ENCODE results near the gene C3orf85.
"Not testable (repeated sequence)": the region's sequence is repeated elsewhere in the genome, so short reads cannot be mapped to it uniquely, and the experiment has no call there.

Gene C3orf85, protein sequence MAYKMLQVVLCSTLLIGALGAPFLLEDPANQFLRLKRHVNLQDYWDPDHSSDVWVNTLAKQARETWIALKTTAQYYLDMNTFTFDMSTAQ

DNA sequence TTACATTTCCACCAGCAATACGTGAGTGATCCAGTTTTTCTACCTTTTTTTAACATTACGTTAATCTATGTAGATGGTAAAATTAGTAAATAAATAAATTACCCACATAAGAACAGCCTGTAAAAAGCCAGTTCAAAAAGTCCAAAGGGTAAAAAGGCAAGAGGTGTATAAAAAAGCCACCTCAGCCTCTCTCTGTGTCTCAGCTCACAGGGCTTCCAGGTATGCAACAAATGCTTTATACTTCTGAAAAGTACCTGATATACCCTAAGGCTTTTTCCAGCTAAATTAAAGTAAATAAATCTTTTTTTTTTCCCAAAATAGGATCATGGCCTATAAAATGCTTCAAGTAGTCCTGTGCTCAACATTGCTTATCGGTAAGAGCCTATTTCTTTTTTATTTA, at the start of gene C3orf85:
C3orf85 (plus strand) TSS at position 197 of the 400 bp plus-strand sequence; CDS start at position 326, 129 bp downstream.
- no peak for DNase-seq (ENCODE audit: low read depth)

DNA sequence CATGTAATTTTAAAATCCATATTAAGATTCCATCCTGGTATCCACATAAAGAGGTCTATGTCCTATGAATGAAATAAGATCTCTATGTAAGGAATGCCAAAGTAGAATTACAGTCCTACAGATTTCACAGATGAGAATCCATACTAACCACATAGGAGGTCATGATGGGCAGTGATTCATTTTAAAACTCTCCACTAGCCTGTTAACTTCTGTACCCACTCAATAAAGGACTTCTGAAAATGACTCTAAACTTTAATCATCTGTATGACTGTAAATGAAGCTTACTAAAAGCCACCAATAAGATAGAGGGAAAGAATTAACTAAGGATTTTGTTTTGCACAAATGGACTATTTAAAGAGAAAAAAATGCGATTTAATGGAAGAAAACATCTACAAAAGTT, 47.3 kb upstream of the C3orf85 start:
- DNase-seq (ENCODE audit: low read depth) = no peak

DNA sequence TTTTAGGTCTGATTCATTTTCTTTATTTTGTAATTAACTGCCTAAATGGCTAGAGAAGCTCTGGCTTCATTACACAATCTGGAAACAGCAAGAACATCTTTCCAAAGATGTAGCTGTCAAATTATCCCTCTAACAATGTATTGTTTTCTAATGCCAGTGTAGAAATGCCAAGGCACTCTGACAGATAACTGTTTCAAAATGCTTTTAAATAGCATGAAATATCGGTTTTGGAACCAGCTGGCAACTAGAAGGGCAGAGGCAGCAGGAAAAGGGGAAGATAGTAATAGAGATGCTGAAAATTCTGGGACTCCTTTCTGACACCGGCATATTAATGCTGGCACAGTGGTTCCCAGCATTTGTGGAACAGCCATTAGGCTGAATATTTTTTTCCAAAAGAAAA, 44.7 kb upstream of the C3orf85 start:
- DNase-seq (ENCODE audit: low read depth) = no peak

DNA sequence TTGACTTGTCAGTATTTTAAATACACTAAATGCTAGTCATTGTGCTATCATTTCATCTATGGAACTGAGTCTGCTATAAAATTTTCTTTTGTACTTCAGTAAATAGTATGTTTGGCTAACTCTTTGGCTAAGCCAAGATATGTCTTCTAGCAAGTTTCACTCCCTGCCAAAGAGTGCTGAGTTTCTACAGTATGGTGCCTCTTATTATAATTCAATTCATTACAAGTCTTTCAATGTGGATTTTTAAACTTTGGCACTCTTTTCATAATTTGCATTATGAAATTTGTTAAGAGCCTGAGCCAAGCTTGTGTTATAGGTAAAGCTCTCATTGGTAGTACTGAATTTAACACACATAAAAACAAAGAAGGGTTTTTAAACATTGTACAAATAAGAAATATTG, 43.0 kb upstream of the C3orf85 start:
- DNase-seq (ENCODE audit: low read depth) = no peak

DNA sequence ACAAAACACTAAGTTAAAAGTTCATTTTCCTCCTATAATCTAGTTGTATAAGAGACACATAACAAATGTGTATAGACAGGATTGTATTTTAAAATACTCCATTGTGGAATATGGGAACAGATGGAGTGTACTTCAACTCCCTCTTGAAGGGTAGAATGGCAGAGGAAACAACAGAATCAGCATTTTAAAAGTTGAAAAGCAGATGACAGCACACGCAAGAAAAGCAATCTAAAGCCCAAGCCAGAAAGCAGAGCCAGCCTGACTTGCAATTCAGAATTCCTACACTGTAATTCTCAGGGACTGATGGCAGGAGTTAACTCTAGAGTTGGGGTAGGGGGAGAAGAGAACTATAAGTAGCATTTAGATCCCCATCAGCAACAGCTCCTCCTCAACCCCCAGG, 41.4 kb upstream of the C3orf85 start:
- DNase-seq (ENCODE audit: low read depth) = no peak

DNA sequence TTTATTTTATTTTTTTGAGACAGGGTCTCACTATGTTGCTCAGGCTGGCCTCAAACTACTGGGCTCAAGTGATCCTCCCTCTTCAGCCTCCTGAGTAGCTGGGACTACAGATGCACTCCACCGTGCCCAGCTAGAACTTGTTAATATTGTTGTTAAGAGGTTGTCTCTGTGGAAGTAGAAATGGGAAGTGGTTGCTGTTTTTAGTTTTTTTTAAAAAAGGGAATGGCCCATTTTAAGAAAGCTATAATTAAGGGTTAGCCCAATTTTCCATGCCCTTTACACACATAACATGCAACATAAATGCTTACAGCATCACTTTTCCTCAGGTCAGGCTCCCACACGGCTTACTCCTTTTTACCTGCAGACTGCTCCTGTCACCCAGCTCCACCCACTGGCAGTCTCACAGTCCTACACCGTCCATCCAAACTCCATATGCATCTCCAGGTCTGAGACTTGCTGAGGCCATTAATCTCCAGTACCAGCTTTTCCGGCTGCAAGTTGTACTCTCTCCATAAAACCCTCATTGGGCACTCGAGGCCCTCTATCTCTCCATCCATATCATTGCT, 38.4 kb upstream of the C3orf85 start:
- DNase-seq (ENCODE audit: low read depth) = no peak

DNA sequence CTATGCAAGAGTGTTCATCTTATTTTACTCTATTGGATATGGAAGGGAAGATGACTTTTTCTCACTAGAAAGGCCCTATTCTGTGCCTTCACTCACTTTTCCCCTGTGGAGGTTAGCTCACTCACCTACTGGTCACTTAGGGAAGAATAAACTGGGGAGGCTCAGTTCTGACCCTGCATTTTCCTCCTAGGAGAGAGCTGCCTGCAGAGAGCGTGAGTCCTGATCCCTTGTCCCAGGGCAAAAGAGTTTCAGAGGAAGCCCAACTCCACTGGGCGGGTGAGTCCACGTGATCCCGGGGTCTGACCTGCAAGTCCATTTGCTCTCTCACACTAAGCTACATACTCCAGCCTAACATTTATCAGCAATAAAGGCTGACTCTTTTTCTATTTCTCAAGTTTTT, 26.9 kb upstream of the C3orf85 start:
- no peak for DNase-seq (ENCODE audit: low read depth)

DNA sequence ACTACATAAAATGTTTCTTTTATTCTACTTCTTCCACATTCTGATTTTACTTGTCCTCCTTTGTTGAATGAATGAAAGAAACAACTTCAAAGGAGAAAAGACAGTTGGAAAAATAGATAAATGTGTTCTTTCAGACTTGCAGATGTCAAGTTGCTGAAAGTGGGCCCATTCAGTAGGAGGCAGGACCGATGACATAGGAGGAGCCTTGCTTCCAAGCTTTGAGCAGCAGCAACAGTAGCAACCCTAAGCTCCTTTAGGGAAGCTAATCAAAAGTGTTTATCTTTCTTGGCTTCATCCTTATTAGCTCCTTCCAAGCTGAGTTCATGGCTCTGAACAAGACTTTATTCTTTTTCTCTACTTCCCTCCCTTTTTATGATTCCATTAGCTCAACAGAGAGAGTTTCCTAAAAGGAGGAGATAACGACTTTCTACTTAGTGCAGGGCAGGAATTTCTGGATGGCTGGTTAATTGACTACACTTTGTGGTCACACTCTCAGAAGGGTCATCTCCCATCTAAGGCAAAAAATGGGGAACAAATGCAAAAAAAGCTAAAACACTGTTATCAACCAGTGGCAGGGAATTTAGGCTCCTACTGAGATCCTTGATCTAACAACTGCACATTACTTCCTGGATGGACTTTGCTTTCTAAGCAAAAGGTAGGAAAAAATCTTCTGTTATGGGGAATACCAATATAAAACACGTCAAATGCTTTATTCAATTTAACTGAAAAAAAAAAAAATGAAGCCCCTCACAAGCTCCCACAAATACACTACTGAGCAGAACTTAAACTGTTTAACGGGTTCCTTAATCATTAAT, 23.4 kb upstream of the C3orf85 start:
- DNase-seq (ENCODE audit: low read depth) = no peak

DNA sequence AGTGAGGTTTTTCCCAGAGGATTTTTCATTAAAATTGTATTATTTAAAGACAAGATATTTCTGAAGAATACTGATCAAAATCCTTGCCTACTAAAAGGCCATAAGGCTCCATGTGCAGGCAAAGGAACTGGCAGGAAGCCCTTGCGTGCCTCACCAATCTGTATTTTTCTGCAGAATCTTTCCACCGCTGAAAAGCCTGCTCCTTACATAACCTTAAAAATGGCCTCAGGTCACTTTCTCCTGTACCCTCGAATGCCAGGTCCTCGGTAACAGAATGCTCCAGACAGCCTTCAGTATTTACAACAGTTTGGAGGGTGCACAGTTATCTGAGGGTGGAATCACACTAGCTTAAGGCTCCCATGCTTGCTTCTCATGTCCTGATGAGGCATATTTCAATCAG, 21.8 kb upstream of the C3orf85 start:
- no peak for DNase-seq (ENCODE audit: low read depth)

DNA sequence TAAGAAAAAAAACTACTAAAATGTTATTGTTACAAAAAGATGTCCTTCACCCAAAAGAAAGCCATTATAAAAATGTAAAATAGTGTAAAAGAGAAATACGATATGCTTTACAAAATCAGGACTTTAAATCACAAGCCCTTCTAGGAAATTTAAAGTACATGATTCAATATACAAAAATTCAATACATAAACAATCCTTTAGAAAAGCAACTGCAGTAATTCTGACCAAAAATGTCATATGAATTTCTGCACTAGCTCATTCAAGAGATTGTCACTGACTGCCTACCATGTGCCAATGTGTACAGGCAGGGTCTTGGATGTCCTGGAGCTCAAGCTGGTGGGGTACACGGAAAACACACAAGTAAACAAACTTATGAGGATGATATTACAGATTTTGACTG, 21.1 kb upstream of the C3orf85 start:
- DNase-seq (ENCODE audit: low read depth) = no peak

DNA sequence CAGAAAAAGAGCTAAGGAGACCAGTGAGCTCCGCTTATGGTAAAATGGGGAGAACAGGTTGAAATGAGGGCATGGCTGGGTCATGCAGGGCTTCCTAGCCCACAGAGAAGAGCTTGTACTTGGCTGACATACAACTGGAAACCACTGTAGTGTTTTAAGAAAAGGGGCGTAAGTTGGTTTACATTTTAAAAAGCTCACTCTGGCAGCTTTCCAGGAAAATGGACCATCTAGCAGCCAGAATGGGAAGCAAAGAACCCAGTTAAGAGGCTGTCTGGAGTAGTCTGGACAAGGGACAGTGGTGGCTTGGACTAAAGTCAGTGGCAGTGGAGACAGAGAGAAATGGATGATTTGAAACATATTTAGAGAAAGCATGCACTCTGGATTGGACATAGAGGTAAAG, 20.5 kb upstream of the C3orf85 start:
- no peak for DNase-seq (ENCODE audit: low read depth)

DNA sequence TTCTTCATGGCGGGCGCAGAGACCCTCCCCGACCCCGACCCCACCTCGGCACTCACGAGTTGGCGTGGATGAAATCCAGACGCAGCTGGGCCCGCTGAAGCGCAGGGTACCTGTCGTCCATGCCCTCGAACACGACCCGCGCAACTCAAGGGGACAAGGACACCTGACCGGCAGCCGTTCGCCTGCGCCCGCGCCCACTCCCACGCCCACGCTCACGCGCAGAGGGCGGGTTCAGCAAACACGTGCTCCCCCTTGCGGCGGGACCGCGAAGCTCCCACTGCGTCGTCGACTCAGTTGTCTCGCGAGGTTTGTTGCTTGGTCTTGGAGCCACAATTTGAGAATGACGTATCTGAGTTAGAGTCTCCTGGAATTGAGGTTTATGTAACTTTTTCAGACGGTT, 18.6 kb upstream of the C3orf85 start, which contains the start of gene MORC1:
MORC1 (minus strand) TSS at position 196 of the 400 bp plus-strand sequence; CDS start at position 121, 75 bp downstream.
- DNase-seq (ENCODE audit: low read depth) = no peak

DNA sequence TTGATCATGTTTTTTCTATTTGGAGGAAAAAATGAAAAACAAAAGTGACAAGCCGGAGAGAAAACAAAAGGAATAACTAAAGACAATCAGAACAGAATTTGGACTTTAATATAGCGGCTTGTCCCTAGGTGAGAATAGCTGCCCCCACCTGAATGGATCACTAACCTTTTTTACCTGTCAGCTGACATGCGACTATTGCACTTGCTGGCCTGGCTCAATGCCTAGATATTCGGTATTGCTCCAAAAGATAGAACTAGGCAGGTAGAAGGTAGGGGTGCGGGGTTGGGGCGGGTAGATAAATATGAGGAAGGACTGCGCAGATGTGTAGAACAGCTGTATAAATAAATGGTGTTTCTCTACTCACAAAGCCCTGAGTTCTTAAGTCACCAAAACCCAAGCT, 17.9 kb upstream of the C3orf85 start:
- no peak for DNase-seq (ENCODE audit: low read depth)

DNA sequence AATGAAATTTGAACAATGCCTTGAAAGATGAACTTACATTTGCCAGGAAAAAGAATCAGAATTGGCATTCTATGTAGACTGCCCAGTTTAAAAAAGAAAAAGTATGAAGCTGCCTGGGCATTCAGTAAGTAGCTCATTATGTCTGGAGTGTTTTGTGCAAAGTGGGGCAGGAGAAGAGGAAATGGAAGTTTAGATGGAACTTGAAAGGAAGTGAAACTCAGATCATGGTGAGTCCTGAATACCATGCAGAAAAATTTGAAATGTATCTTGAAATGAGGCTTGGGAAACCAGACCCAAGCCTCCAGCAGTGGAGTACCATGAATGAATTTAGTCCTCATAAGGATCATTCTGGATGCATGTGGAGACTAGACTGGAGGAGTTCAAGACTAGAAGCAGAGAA, 13.8 kb upstream of the C3orf85 start:
- DNase-seq (ENCODE audit: low read depth) = no peak

DNA sequence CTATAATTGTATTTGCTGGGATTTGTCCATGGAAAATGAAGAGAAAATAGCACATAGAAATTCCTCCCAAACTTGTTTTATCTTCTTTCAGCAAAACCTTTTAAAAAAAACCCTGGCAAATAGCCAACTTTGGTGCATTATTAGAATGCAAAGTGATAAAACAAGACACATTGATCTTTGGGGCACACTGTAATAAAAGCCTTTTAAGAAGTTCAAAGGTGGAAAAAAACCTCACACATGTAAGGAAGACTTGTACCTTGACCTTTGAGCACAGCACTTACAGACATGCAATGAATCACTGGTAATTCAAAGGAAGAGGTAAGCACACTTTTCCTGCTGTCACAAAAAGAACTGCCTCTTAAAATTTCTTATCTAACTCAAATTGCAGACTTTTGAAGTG, 10.6 kb upstream of the C3orf85 start:
- DNase-seq (ENCODE audit: low read depth) = no peak

DNA sequence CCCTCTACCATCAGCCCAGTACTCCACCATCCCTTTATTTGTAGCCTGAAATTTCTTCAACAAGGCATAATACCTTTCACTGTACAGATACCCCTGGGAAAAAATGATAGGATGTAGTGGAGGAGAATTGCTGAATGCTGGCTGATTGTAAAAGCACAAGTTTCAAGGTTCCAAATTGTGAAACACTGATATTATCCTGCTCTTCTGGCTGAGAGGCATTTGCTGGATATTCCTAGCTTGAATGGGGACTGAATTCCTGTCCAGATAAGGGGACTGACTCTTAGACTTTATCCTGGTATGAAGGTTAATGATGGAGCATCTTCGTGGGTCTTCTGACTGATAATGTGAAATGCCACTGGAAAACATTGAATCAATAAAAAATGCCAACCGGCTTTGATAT, 9.0 kb upstream of the C3orf85 start:
- no peak for DNase-seq (ENCODE audit: low read depth)

DNA sequence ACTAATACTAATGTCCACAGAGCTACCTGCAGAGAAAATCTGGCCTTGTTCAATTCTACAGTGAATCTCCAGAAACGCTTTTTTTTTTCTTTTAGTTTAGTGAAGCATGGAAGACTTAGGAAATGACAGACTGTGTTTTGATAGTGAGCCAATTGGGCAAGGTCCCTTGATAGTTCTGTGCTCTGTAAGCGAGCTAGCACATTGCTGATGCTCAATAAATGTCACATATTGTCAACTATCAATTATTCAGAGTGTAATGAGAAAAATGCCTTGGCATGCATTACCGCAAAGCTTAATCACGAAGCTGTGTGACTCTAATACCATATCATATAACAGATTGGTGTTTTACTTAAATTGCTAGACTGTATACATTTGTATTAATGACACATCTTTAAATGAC, 5.2 kb upstream of the C3orf85 start:
- no peak for DNase-seq (ENCODE audit: low read depth)

DNA sequence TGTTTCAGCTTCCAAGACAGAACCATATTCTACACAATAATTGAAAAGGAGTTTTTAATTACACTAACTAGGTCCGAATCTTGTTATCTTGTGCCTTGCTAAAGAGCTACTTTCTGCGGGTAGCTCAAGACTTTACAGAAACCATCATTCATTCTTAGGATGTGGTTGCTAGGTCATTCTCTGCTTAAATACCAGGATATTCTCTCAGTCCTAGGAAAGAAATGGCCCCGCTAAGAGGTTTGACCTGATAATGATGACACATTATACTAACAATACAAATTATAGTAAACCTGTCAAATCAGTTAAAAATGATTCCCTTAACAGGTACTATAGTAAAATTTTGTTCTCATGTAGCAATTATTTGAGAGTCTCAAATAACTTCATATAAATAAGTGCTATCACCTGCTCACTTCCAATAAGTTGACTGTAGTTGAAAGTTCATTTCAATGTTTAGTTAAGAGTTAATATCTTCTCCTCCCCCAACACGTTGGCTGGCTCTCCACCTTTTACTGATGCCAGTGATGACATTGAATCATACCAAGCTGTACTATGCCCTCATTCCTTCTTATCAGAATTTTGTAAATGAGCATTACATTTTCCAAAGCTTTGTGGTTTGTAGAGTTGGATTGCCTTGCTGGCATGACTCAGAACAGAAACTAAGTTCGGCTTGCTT, 3.6 kb upstream of the C3orf85 start:
- no peak for DNase-seq (ENCODE audit: low read depth)

DNA sequence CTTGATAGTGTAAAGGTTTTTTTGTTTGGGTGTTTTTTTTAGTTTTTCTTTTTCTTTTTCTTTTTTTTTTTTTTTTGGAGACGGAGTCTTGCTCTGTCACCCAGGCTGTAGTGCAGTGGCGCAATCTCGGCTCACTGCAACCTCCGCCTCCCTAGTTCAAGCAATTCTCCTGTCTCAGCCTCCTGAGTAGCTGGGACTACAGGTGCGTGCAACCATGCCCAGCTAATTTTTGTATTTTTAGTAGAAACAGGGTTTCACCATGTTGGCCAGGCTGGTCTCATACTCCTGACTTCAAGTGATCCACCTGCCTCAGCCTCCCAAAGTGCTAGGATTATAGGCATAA, 3.1 kb upstream of the C3orf85 start:
- not testable (repeated sequence) for DNase-seq (ENCODE audit: low read depth)

DNA sequence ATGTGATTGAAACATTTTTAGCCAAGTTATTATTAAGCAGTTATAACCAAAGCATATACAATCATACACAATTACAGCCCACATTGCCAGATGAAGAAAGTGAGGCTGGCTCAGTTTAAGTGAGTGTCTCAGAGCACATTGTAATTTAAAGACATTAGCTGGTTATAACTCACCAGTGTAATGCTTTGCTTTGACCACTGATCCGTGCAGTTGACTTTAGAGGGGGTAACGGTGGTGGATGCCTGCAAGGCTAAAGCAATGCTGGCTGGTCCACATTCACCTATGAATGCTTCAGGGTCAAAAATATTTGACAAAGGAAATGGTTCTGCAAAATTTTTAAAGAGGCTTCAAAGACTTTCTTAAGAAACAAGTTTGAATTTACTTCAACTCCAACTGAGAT, 1.2 kb downstream of the C3orf85 start:
- DNase-seq (ENCODE audit: low read depth) = no peak

DNA sequence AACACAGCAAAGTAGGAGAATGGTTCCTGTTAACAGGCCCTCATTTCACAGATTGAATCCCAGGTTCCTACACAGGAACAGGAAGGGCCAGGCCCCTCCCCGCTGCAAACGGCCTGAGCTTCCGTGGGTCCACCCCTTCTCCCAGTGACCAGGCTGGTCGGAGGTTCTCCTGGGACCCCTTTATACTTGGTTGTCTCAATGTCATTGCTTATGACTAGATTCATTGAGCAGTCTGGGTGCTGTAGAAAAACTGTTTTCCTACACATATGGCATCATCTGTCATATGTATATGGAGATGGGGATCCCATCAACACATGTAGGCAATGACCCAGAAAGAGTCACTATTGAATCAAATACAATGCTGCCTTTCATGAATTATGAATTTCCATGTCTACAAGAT, 3.8 kb downstream of the C3orf85 start:
- DNase-seq (ENCODE audit: low read depth) = no peak

DNA sequence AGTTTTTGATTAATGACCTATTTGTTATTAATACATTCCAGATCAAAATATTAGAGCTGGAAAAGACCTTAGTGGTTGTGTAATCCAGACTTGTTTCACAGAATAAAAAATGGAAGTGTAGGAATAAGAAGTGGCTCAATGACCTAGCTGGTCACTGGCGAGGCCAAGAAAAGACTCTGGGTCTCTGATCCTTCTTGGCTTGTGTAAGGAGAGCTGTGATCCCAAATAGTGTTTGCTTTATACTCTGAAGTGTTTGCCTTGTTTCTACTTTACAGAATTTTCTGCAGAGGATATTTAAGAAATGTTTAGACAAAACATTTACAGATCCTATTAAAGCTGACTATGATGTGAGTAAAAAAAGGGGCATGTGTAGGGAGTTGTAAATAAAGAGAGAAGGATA, 7.1 kb downstream of the C3orf85 start:
- DNase-seq (ENCODE audit: low read depth) = no peak

DNA sequence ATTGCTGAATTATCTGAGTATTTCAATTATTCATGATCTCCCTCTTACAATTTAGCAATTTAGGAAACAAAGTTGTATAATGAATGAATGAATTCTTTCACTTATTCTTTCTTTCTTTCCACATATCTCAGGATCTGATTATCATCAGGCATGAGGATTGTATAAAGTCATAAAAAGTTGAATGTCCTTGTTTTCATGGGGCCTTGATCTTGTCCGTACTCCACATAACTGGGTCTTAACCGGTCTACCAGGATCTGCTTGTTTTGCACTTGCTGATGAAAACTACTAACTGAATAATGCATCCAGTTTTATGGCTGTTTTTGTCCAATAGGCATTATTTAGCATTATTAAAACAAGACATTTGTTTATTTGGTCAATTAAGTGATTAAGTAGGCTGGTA, 12.6 kb downstream of the C3orf85 start:
- DNase-seq (ENCODE audit: low read depth) = no peak
